Measurements from ENCODE around the gene CDC73.
"Not testable (repeated sequence)": the region's sequence is repeated elsewhere in the genome, so short reads cannot be mapped to it uniquely, and the experiment has no call there.

GRCh38 chr1:193288548-193289080 is 166.8 kb downstream of the CDC73 start:
- not testable (repeated sequence) for TF ChIP-seq POLR2A, CTCF (IDR thresholded peaks at IDR 0.05)
